ENCODE data around the gene CPA2.

DNA sequence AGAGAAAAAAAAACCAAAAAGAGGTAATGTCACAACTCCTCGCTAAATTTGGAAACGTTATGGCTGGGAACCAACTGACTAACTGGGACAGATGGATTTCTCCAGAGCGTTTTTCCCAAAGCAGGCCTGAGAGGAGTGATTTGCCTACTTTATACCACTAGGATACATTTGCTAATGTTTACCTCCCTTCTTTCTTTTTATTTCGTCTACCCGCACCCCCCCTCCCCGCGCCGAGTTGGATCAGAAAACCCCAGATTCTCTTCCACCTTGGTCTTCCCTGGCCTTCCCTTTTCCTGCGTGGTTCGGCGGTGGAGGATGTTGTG lies 7.2 kb downstream of the CPA2 start:
- TF ChIP-seq CTCF (IDR thresholded peaks at IDR 0.05): no peak
- no peak for TF ChIP-seq POLR2A (IDR thresholded peaks at IDR 0.05)

All from tibial nerve (tissue), 3 donors.